SK-N-SH treated with all-trans-retinoic acid at 6 μM for 48 hours (cell line): Measurements from ENCODE around the gene DBN1.

Experiments used
- ATAC-seq: fragments of 200-7000 bp; cut with Tn5 transposase; 3 replicates; pipeline ENCODE4 v1.9.1; 2020; ENCODE audit warnings: mild to moderate bottlenecking, moderate library complexity
- ARNTL ChIP-seq: fragments of 450-650 bp; formaldehyde crosslinking; IDR thresholded peaks from 2 replicates; pipeline ENCODE4 v1.5.0; 2020; ENCODE audit warnings: low read depth, mild to moderate bottlenecking, moderate library complexity, borderline replicate concordance
- BACH2 ChIP-seq: fragments of 250-450 bp; sonication (Bioruptor Pico); IDR thresholded peaks from 2 replicates; pipeline ENCODE4 v1.9.0; 2021; ENCODE audit warnings: mild to moderate bottlenecking, borderline replicate concordance
- CREB5 ChIP-seq: fragments of 250-450 bp; sonication (Bioruptor Pico); IDR thresholded peaks from 2 replicates; pipeline ENCODE4 v1.5.1; 2020; ENCODE audit warnings: low read depth, mild to moderate bottlenecking, moderate library complexity
- CSDC2 ChIP-seq: fragments of 250-450 bp; sonication (Bioruptor Pico); IDR thresholded peaks from 2 replicates; pipeline ENCODE4 v1.5.0; 2020; ENCODE audit warnings: mild to moderate bottlenecking, moderate library complexity
- ESRRG ChIP-seq: fragments of 250-450 bp; sonication (Bioruptor Pico); IDR thresholded peaks from 2 replicates; pipeline ENCODE4 v1.6.1; 2021; ENCODE audit warnings: mild to moderate bottlenecking
- GLIS3 ChIP-seq: fragments of 250-450 bp; sonication (Bioruptor Pico); IDR thresholded peaks from 2 replicates; pipeline ENCODE4 v1.5.0; 2020; ENCODE audit warnings: mild to moderate bottlenecking, moderate library complexity
- ISL1 ChIP-seq: fragments of 250-450 bp; sonication (Bioruptor Pico); IDR thresholded peaks from 2 replicates; pipeline ENCODE4 v2.1.2; 2022; ENCODE audit warnings: mild to moderate bottlenecking, moderate library complexity
- OSR1 ChIP-seq: fragments of 250-450 bp; sonication (Bioruptor Pico); IDR thresholded peaks from 2 replicates; pipeline ENCODE4 v1.8.0; 2022; ENCODE audit warnings: moderate library complexity, mild to moderate bottlenecking, inconsistent platforms
- PATZ1 ChIP-seq: fragments of 250-450 bp; sonication (Bioruptor Pico); IDR thresholded peaks from 2 replicates; pipeline ENCODE4 v1.8.0; 2020; ENCODE audit warnings: mild to moderate bottlenecking, moderate library complexity, borderline replicate concordance
- PPARA ChIP-seq: fragments of 250-450 bp; sonication (Bioruptor Pico); IDR thresholded peaks from 2 replicates; pipeline ENCODE4 v1.5.0; 2020; ENCODE audit warnings: mild to moderate bottlenecking, borderline replicate concordance
- RARB ChIP-seq: fragments of 250-450 bp; sonication (Bioruptor Pico); IDR thresholded peaks from 2 replicates; pipeline ENCODE4 v1.8.0; 2021; ENCODE audit warnings: mild to moderate bottlenecking, moderate library complexity
- SNAI2 ChIP-seq: fragments of 250-450 bp; sonication (Bioruptor Pico); IDR thresholded peaks from 2 replicates; pipeline ENCODE4 v1.5.0; 2020; ENCODE audit warnings: mild to moderate bottlenecking, moderate library complexity
- TOX ChIP-seq: fragments of 250-450 bp; sonication (Bioruptor Pico); IDR thresholded peaks from 2 replicates; pipeline ENCODE4 v1.8.0; 2021; ENCODE audit warnings: mild to moderate bottlenecking, moderate library complexity, borderline replicate concordance
- TSHZ2 ChIP-seq: fragments of 250-450 bp; sonication (Bioruptor Pico); IDR thresholded peaks from 2 replicates; pipeline ENCODE4 v1.5.0; 2020; ENCODE audit warnings: mild to moderate bottlenecking, moderate library complexity
- ZFP3 ChIP-seq: fragments of 250-450 bp; sonication (Bioruptor Pico); IDR thresholded peaks from 2 replicates; pipeline ENCODE4 v1.5.0; 2020; ENCODE audit warnings: mild to moderate bottlenecking, moderate library complexity
- ZFP30 ChIP-seq: fragments of 450-650 bp; formaldehyde crosslinking; IDR thresholded peaks from 2 replicates; pipeline ENCODE4 v1.5.0; 2022; ENCODE audit warnings: mild to moderate bottlenecking, moderate library complexity
- ZNF565 ChIP-seq: fragments of 450-650 bp; formaldehyde crosslinking; conservative IDR thresholded peaks from 2 replicates; pipeline ENCODE4 v1.5.0; 2020; ENCODE audit warnings: low read depth, mild to moderate bottlenecking, moderate library complexity
- ZNF70 ChIP-seq: fragments of 450-650 bp; formaldehyde crosslinking; IDR thresholded peaks from 2 replicates; pipeline ENCODE4 v1.5.0; 2020; ENCODE audit warnings: mild to moderate bottlenecking, moderate library complexity
- ZNF8 ChIP-seq: fragments of 450-650 bp; formaldehyde crosslinking; IDR thresholded peaks from 2 replicates; pipeline ENCODE4 v1.5.0; 2020; ENCODE audit warnings: mild to moderate bottlenecking, moderate library complexity
- TF ChIP-seq, protein P1 (sequence below): fragments of 250-450 bp; sonication (Bioruptor Pico); IDR thresholded peaks from 2 replicates; pipeline ENCODE4 v1.5.1; 2021; ENCODE audit warnings: mild to moderate bottlenecking, moderate library complexity
- TF ChIP-seq, protein P2 (sequence below): fragments of 250-450 bp; sonication (Bioruptor Pico); IDR thresholded peaks from 2 replicates; pipeline ENCODE4 v1.8.0; 2021; ENCODE audit warnings: low read depth, mild to moderate bottlenecking, moderate library complexity, borderline replicate concordance

Gene DBN1

GRCh38 chr5:177471610-177472356 is 1.7 kb downstream of the DBN1 start:
- TF ChIP-seq BACH2 (CRISPR knock-in tag), result no peak
- no peak for TF ChIP-seq ZNF565 (CRISPR knock-in tag)
- TF ChIP-seq OSR1, result no peak
- TF ChIP-seq RARB, result no peak
- no peak for TF ChIP-seq SNAI2 (CRISPR knock-in tag)
- no peak for TF ChIP-seq CSDC2
- no peak for TF ChIP-seq ZFP30 (CRISPR knock-in tag)
- TF ChIP-seq ARNTL (CRISPR knock-in tag), result no peak
- TF ChIP-seq TSHZ2 (CRISPR knock-in tag), result no peak
- no peak for TF ChIP-seq ZFP3 (CRISPR knock-in tag)
- no peak for TF ChIP-seq ISL1 (CRISPR knock-in tag)
- no peak for TF ChIP-seq PPARA (CRISPR knock-in tag)
- no peak for TF ChIP-seq GLIS3
- TF ChIP-seq, protein P1, sequence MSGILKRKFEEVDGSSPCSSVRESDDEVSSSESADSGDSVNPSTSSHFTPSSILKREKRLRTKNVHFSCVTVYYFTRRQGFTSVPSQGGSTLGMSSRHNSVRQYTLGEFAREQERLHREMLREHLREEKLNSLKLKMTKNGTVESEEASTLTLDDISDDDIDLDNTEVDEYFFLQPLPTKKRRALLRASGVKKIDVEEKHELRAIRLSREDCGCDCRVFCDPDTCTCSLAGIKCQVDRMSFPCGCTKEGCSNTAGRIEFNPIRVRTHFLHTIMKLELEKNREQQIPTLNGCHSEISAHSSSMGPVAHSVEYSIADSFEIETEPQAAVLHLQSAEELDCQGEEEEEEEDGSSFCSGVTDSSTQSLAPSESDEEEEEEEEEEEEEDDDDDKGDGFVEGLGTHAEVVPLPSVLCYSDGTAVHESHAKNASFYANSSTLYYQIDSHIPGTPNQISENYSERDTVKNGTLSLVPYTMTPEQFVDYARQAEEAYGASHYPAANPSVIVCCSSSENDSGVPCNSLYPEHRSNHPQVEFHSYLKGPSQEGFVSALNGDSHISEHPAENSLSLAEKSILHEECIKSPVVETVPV (CRISPR knock-in tag), result no peak
- no peak for TF ChIP-seq TOX (CRISPR knock-in tag)
- TF ChIP-seq CREB5 (CRISPR knock-in tag), result no peak
- no peak for TF ChIP-seq ZNF70 (CRISPR knock-in tag)
- no peak for TF ChIP-seq ESRRG (CRISPR knock-in tag)
- no peak for TF ChIP-seq PATZ1 (CRISPR knock-in tag)
- no peak for TF ChIP-seq ZNF8 (CRISPR knock-in tag)
- TF ChIP-seq, all 23 proteins: peak for 0
- ATAC-seq, result no peak

DNA sequence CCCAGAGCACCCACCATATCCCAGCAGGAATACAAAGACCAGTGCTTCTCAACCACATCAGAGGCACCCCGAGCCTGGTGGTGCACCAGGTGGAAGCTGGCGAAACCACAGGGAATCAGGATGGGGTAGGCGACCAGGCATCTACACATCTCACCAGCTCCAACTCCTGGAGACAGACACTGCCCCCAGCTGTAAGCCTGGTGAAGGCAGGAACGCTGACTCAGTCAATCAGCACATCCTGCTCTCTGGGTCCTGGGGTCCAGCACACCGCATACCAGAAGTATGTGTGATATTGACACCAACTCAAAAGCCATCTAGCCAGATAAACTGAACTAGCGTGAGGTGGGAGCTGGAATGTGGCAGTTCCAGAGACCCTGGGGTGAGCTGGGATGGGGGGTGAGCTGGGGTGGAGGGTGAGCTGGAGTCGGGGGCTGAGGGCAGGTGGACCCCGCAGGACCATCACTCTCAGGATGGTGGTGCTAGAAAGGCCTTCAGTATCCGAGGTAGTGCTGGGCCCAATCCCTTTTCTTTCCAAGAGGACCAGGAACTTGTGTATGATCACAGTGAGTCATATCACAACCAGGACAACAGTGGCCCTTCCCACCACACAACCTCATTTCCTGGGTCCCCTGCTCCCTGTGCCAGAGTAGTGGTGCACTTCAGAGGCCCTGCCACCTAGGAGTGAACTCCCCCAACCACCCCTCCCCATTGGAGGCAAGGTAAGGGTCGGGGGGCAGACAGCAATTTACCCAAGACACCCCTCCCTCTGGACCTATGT is 2.5 kb downstream of the DBN1 start:
- no peak for TF ChIP-seq ZFP3 (CRISPR knock-in tag)
- no peak for ATAC-seq

DNA sequence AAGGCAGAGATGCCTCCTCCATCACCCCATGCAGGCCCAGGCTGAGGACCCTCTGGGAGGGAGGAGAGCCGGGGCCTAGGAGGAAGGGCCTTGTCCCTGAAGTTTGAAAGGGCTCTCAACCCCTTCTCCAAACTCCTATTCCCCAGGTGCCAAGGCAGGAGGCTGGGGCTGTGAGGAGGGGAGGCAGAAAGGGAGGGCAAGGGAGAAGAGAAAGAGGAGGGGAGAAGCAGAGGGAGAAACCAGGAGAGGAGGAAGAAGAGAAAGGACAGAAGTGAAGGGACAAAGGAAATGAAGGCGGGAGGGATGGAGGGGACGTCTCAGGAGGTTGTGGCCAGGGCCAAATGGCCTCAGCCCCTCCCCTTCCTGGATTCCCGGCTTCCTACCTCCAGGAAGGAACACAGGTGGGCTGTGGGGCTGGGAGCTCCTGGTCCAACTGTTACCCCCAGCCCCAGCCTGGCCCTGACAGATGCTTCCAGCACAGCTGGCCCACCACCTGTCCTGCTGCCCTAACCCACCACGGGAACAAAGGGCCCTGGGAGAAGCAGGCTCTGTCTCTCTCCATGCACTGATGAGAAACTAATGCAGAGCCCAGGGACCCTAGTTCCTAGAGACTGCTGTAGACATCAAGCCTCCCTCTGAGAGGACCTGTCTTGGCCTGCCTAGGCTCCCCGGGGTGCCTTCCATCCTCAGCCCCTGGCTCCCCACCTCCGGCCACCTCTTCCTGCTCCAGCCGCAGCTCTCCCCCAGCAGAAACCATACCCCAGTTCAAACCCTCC is 3.5 kb downstream of the DBN1 start:
- no peak for ATAC-seq

More for the DNA sequence above, 3.5 kb downstream of the DBN1 start:
- TF ChIP-seq ESRRG (CRISPR knock-in tag) (no peak), RARB (no peak), CSDC2 (no peak), ZFP3 (CRISPR knock-in tag) (no peak), PPARA (CRISPR knock-in tag) (no peak), PATZ1 (CRISPR knock-in tag) (no peak), TOX (CRISPR knock-in tag) (no peak), BACH2 (CRISPR knock-in tag) (no peak), GLIS3 (no peak), ZNF8 (CRISPR knock-in tag) (no peak)
- TF ChIP-seq, protein P2, sequence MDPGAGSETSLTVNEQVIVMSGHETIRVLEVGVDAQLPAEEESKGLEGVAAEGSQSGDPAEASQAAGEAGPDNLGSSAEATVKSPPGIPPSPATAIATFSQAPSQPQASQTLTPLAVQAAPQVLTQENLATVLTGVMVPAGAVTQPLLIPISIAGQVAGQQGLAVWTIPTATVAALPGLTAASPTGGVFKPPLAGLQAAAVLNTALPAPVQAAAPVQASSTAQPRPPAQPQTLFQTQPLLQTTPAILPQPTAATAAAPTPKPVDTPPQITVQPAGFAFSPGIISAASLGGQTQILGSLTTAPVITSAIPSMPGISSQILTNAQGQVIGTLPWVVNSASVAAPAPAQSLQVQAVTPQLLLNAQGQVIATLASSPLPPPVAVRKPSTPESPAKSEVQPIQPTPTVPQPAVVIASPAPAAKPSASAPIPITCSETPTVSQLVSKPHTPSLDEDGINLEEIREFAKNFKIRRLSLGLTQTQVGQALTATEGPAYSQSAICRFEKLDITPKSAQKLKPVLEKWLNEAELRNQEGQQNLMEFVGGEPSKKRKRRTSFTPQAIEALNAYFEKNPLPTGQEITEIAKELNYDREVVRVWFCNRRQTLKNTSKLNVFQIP, result no peak
